Tibial artery (tissue), 4 donors: ENCODE measurements around the gene TP53BP1.

Experiments
- DNase-seq, 2 donors: peaks; one replicate each; pipeline ENCODE4 v3.0.0-alpha.2; 2019
- H3K27ac ChIP-seq, 2 donors: fragments of 200-600 bp; sonication (generic) in 1 of 2; 1 replicate in 1 of 2; 2 replicates in 1 of 2; pipeline ENCODE4 v1.5.1; 2018 to 2019; ENCODE audit warnings: mild to moderate bottlenecking in 1 of 2
- H3K27me3 ChIP-seq, 2 donors: fragments of 200-600 bp; sonication (generic) in 1 of 2; one replicate each; pipeline versions ENCODE4 v1.5.1 to v1.6.0; 2016 to 2019
- H3K36me3 ChIP-seq, 3 donors: fragments of 200-600 bp; sonication (generic) in 2 of 3; one replicate each; pipeline ENCODE4 v1.5.1; 2016 to 2019; ENCODE audit warnings: mild to moderate bottlenecking in 2 of 3
- H3K4me1 ChIP-seq, 4 donors: fragments of 200-600 bp; sonication (generic) in 2 of 4; 1 replicate in 3 of 4; 2 replicates in 1 of 4; pipeline ENCODE4 v1.5.1; 2016 to 2019
- H3K4me3 ChIP-seq, 2 donors: fragments of 200-600 bp; sonication (generic) in 1 of 2; 1 replicate in 1 of 2; 2 replicates in 1 of 2; pipeline ENCODE4 v1.5.1; 2018 to 2019; ENCODE audit warnings: mild to moderate bottlenecking in 2 of 2
- H3K9me3 ChIP-seq, 3 donors: fragments of 200-600 bp; sonication (generic) in 1 of 3; one replicate each; pipeline ENCODE4 v1.5.1; 2016 to 2019
- CTCF ChIP-seq, 2 experiments: fragments of 200-600 bp in 1 of 2; fragments of 450-650 bp in 1 of 2; IDR thresholded peaks; one replicate each; pipeline ENCODE4 v1.5.1; 2017 to 2019; ENCODE audit warnings: antibody characterized with exemption in 2 of 2, mild to moderate bottlenecking in 1 of 2, moderate library complexity in 1 of 2
- intact Hi-C: fragments of 100-400 bp; cut with DNase I; formaldehyde crosslinking; loops from one replicate; pipeline ENCODE4 v1.15.0; 2023; ENCODE audit warnings: low total_unique reads

The TP53BP1 gene

GRCh38 chr15:43436395-43436794 lies 56.6 kb downstream of the TP53BP1 start:
- Histone ChIP-seq H3K27ac (no peak overlapping the region), H3K4me1 (peaks cover 0 to 9% (median 2%) of the 10 kb centered on the region in 4 donors), H3K36me3 (peaks cover 15 to 60% (median 29%) of the 10 kb centered on the region in 3 donors), H3K4me3 (no peak overlapping the region), H3K9me3 (no peaks in the 10 kb centered on the region), H3K27me3 (no peaks in the 10 kb centered on the region)
- no peak for TF ChIP-seq CTCF (IDR thresholded peaks at IDR 0.05)
- no peak for DNase-seq
- intact Hi-C loops, result no loop called here

GRCh38 chr15:43434446-43434845 lies 58.5 kb downstream of the TP53BP1 start:
- Histone ChIP-seq H3K4me1 (no peaks in the 10 kb centered on the region), H3K36me3 (peaks cover 19 to 79% (median 46%) of the 10 kb centered on the region in 3 donors)

GRCh38 chr15:43433661-43434303 lies 59.2 kb downstream of the TP53BP1 start:
- H3K36me3 ChIP-seq, result peaks cover 19 to 74% (median 52%) of the 10 kb centered on the region in 3 donors
- H3K9me3 ChIP-seq, result no peaks in the 10 kb centered on the region
- TF ChIP-seq CTCF (IDR thresholded peaks at IDR 0.05), result no peak
- DNase-seq, result no peak
- H3K4me1 ChIP-seq, result no peaks in the 10 kb centered on the region
- intact Hi-C loops, result no loop called here
- no peak overlapping the region for H3K4me3 ChIP-seq
- H3K27me3 ChIP-seq, result no peaks in the 10 kb centered on the region
- H3K27ac ChIP-seq, result no peak overlapping the region

More at GRCh38 chr15:43434446-43434845, 58.5 kb downstream of the TP53BP1 start:
- DNase-seq, result no peak
- Histone ChIP-seq H3K4me3 (no peak overlapping the region), H3K27me3 (no peaks in the 10 kb centered on the region), H3K27ac (no peak overlapping the region), H3K9me3 (no peaks in the 10 kb centered on the region)
- intact Hi-C loops, result no loop called here
- no peak for TF ChIP-seq CTCF (IDR thresholded peaks at IDR 0.05)

GRCh38 chr15:43433165-43433564 lies 59.8 kb downstream of the TP53BP1 start:
- Histone ChIP-seq H3K36me3 (peaks cover 23 to 74% (median 52%) of the 10 kb centered on the region in 3 donors), H3K9me3 (no peaks in the 10 kb centered on the region), H3K4me3 (no peak overlapping the region), H3K4me1 (no peaks in the 10 kb centered on the region), H3K27ac (no peak overlapping the region), H3K27me3 (no peaks in the 10 kb centered on the region)
- intact Hi-C loops, result no loop called here
- no peak for DNase-seq
- TF ChIP-seq CTCF (IDR thresholded peaks at IDR 0.05), result no peak

GRCh38 chr15:43429687-43430086 lies 63.3 kb downstream of the TP53BP1 start:
- Histone ChIP-seq H3K9me3 (no peaks in the 10 kb centered on the region), H3K27me3 (no peaks in the 10 kb centered on the region), H3K36me3 (peaks cover 18 to 88% (median 67%) of the 10 kb centered on the region in 3 donors), H3K4me3 (no peak overlapping the region), H3K27ac (no peak overlapping the region), H3K4me1 (no peaks in the 10 kb centered on the region)
- intact Hi-C loops, result no loop called here
- no peak for DNase-seq
- no peak for TF ChIP-seq CTCF (IDR thresholded peaks at IDR 0.05)
